Activated CD4-positive, alpha-beta T cell treated with anti-CD3 and anti-CD28 coated beads for 4 hours (primary cell): ENCODE data around the gene SEC31B.
A peak's percentile ranks its signal among the peaks of the same experiment; 100 is the strongest.

Experiments used
- DNase-seq, 2 donors: peaks; one replicate each; pipeline ENCODE4 v3.0.0-alpha.2; 2020

The SEC31B gene

DNA sequence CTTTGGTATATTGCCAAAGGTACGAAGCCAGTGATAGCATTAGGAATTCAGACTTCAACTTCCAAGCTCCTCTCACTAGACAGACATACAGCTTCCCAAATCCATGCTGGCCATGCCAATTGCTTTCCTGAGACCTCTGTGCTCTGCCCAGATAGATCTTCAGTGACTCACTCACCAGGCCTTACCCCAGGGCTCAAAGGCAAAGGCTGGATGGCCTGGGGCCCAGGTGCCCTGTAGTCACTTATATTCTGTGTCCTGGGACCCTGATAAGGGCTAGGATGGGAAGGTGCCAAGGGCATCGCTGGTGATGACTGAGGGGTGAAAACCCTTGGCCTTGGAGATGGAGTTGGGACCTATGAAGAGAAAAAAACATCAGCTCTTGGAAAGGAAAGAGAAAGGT lies 29.1 kb downstream of the SEC31B start:
- DNase-seq = no peak

DNA sequence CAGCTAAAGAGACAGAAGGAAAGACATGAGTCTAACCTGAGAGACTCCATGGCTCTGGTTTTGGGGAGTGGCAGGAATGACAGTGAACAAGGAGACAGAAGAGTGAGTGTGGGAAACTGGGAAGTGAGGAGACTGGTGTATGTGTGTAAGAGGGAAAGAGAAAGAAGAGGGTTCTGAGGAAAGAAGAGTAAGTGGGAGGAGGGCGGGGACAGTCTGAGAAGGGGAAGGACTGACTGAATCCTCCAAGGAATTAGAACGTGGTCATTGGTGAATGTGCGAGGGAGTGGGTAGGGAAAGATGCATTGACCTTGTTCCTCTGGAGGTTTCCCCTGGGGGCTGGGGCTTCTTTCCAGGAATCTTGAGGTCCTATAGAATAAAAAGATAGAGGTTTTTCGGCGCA lies 30.3 kb downstream of the SEC31B start:
- no peak for DNase-seq

- DNase-seq = no peak
These were observed 32.1 kb downstream of the SEC31B start for GRCh38 chr10:100487529-100487928.

- no peak for DNase-seq
These were observed 33.7 kb downstream of the SEC31B start for GRCh38 chr10:100485801-100486495.

DNA sequence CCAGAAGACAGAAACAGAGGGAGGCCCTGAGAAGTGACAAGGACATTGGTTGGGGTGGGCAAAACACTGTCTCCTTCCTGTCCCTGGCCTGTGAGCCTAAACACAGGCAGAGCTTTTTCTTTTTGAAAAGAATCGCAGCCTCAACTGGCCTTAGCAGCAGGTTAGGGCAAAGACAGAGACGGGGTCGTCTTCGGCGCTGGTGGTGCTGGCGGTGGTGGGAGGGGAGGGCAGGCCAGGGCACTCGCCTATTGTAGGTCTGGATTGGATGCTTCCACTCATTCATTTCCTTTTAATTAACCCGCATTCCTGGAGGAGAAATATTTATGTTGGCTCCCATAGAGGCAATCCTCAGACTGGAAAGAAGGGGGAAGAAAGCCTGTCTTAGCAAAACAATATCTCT lies 34.3 kb downstream of the SEC31B start:
- no peak for DNase-seq

- DNase-seq = no peak
These were observed 35.6 kb downstream of the SEC31B start for GRCh38 chr10:100483876-100484666.

GRCh38 chr10:100482834-100483185 lies 36.9 kb downstream of the SEC31B start:
- no peak for DNase-seq

DNA sequence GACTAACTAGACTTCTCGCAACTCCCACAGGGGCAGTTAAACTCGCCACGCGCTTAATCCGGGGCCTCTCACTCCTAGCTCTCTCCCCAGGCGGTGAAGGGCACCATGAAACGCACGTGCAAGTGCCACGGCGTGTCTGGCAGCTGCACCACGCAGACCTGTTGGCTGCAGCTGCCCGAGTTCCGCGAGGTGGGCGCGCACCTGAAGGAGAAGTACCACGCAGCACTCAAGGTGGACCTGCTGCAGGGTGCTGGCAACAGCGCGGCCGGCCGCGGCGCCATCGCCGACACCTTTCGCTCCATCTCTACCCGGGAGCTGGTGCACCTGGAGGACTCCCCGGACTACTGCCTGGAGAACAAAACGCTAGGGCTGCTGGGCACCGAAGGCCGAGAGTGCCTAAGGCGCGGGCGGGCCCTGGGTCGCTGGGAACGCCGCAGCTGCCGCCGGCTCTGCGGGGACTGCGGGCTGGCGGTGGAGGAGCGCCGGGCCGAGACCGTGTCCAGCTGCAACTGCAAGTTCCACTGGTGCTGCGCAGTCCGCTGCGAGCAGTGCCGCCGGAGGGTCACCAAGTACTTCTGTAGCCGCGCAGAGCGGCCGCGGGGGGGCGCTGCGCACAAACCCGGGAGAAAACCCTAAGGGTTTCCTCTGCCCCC lies 37.4 kb downstream of the SEC31B start:
- DNase-seq = peak; percentile 56 to 57

DNA sequence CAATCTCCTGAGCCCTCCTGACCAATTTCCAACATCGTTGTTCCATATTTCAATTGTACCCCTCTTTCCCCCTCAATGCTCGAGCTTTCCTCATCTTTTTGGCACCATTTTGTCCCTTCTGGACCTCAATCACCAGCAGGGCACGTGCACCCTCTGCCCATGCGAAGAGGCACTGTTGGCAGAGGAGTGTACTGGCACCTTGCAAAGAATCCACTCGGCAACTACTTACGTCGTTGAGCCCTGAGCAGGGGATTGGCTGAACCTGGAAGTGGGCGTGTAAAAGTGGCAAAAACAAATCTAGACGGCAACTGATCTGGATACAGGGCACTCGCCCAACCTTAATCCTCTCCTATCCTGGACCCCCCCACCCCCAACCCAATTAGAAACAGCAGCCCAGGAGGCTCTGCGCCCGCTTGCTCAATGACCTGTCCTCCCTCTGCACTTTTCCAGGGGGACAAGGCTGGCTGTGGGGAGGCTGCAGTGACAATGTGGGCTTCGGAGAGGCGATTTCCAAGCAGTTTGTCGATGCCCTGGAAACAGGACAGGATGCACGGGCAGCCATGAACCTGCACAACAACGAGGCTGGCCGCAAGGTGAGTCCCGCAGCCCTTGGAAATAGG lies 38.1 kb downstream of the SEC31B start:
- peak; percentile 79 to 95 for DNase-seq

GRCh38 chr10:100480002-100480401 lies 39.7 kb downstream of the SEC31B start:
- DNase-seq = no peak

GRCh38 chr10:100479037-100479436 lies 40.6 kb downstream of the SEC31B start:
- DNase-seq = no peak

GRCh38 chr10:100477970-100478369 lies 41.7 kb downstream of the SEC31B start:
- no peak for DNase-seq

DNA sequence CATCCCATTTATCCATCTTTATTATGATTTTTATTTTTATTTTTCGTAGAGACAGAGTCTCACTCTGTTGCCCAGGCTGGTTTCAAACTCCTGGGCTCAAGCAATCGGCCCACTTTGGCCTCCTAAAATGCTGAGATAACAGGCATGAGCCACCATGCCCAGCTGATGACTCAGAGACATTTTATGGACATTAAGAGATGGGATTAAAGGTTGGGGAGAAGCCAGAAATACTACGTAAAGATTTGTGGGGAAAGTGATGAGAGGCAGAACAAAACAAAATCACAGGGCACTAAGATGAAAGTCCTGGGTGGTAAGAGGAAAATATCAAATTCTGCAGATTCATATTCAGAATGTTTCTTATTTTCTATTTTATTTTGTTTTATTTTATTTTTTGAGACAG lies 49.3 kb downstream of the SEC31B start:
- DNase-seq = no peak

GRCh38 chr10:100469756-100470155 lies 49.9 kb downstream of the SEC31B start:
- DNase-seq = no peak

- no peak for DNase-seq
These were observed 50.7 kb downstream of the SEC31B start for GRCh38 chr10:100468978-100469377.

- no peak for DNase-seq
These were observed 51.3 kb downstream of the SEC31B start for GRCh38 chr10:100468322-100468721.

DNA sequence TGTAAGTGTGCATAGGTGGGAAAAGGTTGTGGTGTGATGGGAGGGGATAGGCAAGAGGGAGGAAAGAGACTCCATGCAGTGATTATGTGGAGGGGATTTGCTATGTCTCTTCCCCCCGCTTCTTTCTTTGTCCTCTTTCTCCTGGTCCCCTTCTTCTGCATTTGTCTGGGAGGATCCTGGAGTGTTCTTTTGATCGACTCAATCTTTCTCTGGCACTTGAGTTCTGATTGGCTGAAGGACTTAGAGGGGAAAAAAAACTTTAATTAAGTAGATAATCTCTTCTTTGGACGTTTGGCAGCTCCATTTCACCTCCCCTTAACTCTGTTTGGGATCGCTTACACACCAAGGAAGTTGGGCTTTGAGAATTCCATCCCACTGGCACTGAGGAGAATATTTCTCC lies 57.0 kb downstream of the SEC31B start, which contains the start of gene WNT8B:
Gene WNT8B, plus strand, starts transcription at position 301 of the 400 bp plus-strand sequence. CDS start 160 bp downstream, outside the sequence.
- DNase-seq = no peak

- DNase-seq = no peak
These were observed 70.7 kb downstream of the SEC31B start for GRCh38 chr10:100448951-100449350.

GRCh38 chr10:100447663-100448062 lies 72.0 kb downstream of the SEC31B start:
- DNase-seq = no peak

- DNase-seq = no peak
These were observed 73.4 kb downstream of the SEC31B start for GRCh38 chr10:100446130-100446761.

GRCh38 chr10:100442548-100442947 lies 77.1 kb downstream of the SEC31B start:
- no peak for DNase-seq

DNA sequence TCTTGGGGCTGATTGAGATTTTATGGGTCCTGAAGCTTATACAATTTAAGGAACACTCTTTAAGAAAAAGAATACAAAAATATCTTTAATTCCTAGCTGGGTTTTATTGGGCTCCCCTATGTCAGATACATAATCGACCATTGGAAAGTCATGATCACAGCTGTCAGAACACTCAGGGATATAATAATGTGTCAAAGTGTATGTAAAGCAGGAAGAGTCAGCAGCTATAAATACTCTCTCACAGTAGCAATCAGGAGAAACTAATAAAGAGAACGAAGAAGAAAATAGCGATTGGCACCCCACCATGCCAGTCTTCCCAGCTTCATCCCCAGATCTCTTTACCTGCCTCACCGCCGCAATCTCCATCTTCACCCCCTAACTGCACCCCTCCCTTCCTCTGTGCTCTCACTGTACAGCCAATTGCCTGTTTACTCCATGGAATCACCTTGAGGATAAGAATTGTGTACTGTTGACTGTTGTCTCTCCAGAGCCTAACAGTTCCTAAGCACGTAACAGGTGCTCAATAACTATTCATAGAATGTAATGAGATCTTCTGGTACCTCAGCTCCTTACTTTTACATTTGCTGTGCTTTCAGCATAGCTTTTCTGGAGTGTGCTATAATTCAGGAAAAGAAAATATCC lies 80.9 kb downstream of the SEC31B start:
- DNase-seq = no peak
